GM23338 (cell line): ENCODE data around the gene PPFIBP1. TPM values are rescaled to one million over a fixed set of nuclear protein-coding genes. Genes with fewer than 3 reads are reported as not detected.

Experiments
- EZH2 ChIP-seq: fragments of 200-600 bp; sonication (generic); IDR thresholded peaks from one replicate; pipeline ENCODE4 v1.8.0; 2017; ENCODE audit warnings: antibody characterized with exemption, mild to moderate bottlenecking, low read depth; ENCODE audit not compliant: unreplicated experiment
- EZH2phosphoT487 ChIP-seq: fragments of 200-600 bp; sonication (generic); IDR thresholded peaks from one replicate; pipeline ENCODE4 v1.8.1; 2018; ENCODE audit warnings: antibody characterized with exemption; ENCODE audit not compliant: unreplicated experiment
- JUNB ChIP-seq: IDR thresholded peaks from one replicate; pipeline ENCODE4 v1.6.1; 2016; ENCODE audit warnings: antibody characterized with exemption; ENCODE audit not compliant: unreplicated experiment
- ZNF114 ChIP-seq: fragments of 250-450 bp; sonication (Bioruptor Pico); IDR thresholded peaks from 2 replicates; pipeline ENCODE4 v1.5.0; 2020; ENCODE audit warnings: mild to moderate bottlenecking, moderate library complexity
- polyA plus RNA-seq: library from polyadenylated mRNA; unstranded; fragments of >200 nt; fragmentation: Nextera tagmentation; extraction: Ambion mirVana; gene quantifications from 2 replicates; pipeline ENCODE4 v1.2.1, GENCODE V29; 2016
- total RNA-seq: library from RNA; depleted of rRNA; stranded (reverse); fragments of >200 nt; shearing (Covaris generic); gene quantifications from 2 replicates; pipeline ENCODE4 v1.2.3, GENCODE V29; 2014
- TF ChIP-seq, protein P1 (sequence below): fragments of 250-450 bp; sonication (Bioruptor Pico); IDR thresholded peaks from 2 replicates; pipeline ENCODE4 v1.5.0; 2020; ENCODE audit warnings: mild to moderate bottlenecking, moderate library complexity
- TF ChIP-seq, protein P2 (sequence below): IDR thresholded peaks from one replicate; pipeline ENCODE4 v1.6.1; 2018; ENCODE audit warnings: antibody characterized with exemption; ENCODE audit not compliant: unreplicated experiment

The PPFIBP1 gene
- total and polyA plus RNA-seq, 2 experiments from 2014 or later: 33.2 to 41.9 TPM

DNA sequence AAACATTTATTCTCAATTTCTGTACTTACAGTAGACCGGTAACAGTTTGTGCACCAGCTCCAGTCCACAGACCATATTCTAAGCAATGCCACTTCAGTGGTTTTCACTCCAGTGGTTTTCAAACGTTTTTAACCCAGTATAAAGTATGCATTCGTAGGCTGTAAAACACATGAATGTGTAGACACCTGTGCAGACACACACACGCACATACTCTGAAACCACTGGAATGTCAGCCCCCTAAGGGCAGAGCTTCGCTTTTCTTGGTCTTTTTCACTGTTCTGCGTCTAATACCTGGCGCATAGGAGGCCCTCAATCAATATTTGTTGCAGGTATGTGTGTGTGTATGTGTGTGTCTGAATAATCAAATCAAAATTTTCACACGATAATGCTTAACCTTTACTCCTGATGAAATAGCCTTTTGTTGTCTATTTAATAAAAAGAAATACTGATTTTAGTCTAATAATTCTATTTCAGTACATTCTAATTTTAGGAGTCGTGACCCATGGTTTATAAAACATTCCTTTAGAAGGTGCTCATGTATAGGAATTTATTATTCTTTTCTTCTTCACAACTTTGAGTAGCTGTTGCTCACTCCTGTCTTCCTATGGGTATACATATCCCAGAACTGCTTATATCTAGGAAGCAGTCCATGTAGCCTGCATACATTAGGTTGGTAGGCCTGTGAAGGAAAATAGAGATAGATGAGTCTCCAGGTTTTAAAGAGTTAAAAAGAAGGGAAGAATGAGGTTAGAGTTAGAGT lies 98.6 kb downstream of the PPFIBP1 start (continued):
- TF ChIP-seq, protein P1, sequence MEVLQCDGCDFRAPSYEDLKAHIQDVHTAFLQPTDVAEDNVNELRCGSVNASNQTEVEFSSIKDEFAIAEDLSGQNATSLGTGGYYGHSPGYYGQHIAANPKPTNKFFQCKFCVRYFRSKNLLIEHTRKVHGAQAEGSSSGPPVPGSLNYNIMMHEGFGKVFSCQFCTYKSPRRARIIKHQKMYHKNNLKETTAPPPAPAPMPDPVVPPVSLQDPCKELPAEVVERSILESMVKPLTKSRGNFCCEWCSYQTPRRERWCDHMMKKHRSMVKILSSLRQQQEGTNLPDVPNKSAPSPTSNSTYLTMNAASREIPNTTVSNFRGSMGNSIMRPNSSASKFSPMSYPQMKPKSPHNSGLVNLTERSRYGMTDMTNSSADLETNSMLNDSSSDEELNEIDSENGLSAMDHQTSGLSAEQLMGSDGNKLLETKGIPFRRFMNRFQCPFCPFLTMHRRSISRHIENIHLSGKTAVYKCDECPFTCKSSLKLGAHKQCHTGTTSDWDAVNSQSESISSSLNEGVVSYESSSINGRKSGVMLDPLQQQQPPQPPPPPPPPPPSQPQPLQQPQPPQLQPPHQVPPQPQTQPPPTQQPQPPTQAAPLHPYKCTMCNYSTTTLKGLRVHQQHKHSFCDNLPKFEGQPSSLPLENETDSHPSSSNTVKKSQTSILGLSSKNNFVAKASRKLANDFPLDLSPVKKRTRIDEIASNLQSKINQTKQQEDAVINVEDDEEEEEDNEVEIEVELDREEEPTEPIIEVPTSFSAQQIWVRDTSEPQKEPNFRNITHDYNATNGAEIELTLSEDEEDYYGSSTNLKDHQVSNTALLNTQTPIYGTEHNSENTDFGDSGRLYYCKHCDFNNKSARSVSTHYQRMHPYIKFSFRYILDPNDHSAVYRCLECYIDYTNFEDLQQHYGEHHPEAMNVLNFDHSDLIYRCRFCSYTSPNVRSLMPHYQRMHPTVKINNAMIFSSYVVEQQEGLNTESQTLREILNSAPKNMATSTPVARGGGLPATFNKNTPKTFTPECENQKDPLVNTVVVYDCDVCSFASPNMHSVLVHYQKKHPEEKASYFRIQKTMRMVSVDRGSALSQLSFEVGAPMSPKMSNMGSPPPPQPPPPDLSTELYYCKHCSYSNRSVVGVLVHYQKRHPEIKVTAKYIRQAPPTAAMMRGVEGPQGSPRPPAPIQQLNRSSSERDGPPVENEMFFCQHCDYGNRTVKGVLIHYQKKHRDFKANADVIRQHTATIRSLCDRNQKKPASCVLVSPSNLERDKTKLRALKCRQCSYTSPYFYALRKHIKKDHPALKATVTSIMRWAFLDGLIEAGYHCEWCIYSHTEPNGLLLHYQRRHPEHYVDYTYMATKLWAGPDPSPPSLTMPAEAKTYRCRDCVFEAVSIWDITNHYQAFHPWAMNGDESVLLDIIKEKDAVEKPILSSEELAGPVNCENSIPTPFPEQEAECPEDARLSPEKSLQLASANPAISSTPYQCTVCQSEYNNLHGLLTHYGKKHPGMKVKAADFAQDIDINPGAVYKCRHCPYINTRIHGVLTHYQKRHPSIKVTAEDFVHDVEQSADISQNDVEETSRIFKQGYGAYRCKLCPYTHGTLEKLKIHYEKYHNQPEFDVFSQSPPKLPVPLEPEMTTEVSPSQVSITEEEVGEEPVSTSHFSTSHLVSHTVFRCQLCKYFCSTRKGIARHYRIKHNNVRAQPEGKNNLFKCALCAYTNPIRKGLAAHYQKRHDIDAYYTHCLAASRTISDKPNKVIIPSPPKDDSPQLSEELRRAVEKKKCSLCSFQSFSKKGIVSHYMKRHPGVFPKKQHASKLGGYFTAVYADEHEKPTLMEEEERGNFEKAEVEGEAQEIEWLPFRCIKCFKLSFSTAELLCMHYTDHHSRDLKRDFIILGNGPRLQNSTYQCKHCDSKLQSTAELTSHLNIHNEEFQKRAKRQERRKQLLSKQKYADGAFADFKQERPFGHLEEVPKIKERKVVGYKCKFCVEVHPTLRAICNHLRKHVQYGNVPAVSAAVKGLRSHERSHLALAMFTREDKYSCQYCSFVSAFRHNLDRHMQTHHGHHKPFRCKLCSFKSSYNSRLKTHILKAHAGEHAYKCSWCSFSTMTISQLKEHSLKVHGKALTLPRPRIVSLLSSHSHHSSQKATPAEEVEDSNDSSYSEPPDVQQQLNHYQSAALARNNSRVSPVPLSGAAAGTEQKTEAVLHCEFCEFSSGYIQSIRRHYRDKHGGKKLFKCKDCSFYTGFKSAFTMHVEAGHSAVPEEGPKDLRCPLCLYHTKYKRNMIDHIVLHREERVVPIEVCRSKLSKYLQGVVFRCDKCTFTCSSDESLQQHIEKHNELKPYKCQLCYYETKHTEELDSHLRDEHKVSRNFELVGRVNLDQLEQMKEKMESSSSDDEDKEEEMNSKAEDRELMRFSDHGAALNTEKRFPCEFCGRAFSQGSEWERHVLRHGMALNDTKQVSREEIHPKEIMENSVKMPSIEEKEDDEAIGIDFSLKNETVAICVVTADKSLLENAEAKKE (CRISPR knock-in tag): no peak
- TF ChIP-seq EZH2phosphoT487: no peak
- no peak for TF ChIP-seq ZNF114 (CRISPR knock-in tag)
- no peak for TF ChIP-seq JUNB
- TF ChIP-seq, protein P2, sequence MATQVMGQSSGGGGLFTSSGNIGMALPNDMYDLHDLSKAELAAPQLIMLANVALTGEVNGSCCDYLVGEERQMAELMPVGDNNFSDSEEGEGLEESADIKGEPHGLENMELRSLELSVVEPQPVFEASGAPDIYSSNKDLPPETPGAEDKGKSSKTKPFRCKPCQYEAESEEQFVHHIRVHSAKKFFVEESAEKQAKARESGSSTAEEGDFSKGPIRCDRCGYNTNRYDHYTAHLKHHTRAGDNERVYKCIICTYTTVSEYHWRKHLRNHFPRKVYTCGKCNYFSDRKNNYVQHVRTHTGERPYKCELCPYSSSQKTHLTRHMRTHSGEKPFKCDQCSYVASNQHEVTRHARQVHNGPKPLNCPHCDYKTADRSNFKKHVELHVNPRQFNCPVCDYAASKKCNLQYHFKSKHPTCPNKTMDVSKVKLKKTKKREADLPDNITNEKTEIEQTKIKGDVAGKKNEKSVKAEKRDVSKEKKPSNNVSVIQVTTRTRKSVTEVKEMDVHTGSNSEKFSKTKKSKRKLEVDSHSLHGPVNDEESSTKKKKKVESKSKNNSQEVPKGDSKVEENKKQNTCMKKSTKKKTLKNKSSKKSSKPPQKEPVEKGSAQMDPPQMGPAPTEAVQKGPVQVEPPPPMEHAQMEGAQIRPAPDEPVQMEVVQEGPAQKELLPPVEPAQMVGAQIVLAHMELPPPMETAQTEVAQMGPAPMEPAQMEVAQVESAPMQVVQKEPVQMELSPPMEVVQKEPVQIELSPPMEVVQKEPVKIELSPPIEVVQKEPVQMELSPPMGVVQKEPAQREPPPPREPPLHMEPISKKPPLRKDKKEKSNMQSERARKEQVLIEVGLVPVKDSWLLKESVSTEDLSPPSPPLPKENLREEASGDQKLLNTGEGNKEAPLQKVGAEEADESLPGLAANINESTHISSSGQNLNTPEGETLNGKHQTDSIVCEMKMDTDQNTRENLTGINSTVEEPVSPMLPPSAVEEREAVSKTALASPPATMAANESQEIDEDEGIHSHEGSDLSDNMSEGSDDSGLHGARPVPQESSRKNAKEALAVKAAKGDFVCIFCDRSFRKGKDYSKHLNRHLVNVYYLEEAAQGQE: no peak
- TF ChIP-seq EZH2: no peak
